Measurements from ENCODE around the gene TMC7.
"Not testable (repeated sequence)": the region's sequence is repeated elsewhere in the genome, so short reads cannot be mapped to it uniquely, and the experiment has no call there.

Gene TMC7

DNA sequence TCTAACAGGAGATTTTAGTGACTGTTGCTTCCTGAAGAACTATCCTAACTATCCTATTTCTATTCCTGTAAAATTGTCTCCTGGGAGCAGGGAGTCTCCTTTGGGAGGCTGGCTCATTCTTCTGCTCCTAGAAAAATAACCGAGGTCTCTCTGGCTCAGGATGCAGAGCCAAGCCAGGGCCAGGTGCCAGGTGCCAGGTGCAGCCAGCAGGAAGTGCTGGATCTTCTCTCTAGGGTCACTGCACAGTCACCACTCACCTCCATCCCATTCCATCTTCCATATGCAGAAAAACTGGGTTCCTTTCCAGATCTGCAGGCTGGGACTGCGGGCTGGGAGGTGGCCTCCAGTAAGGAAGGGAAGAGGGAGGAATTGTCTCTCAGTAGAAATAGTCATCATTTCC lies 3.8 kb upstream of the TMC7 start:
- DNase-seq (ENCODE audit: low read depth, low spot score): no peak

DNA sequence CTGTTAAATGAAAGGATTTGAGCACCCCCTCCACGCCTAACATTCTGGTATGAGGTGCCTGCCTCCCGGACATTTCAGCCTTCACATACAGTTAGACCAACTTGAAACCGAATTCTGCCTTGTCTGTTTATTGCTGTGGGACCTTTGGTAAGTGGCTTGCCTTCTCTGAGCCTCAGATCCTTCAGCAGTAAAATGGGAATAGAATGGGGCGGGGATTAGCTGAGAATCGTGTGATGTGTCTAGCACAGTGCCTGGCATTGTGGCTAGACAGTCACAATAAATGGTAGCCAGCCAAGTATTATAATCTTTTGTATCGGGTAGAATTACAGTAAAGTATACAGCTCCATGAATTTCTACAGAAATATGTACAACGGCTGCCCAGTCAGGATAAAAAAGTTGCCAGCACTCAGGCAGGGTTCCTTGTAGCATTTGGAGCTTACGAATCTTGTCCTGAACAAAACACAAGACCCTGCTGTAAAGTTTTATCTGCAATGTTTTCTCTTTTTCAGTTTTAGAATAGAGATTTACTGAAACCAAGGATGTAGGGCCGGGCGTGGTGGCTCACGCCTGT lies 786 bp downstream of the TMC7 start:
- DNase-seq (ENCODE audit: low read depth, low spot score): no peak

GRCh38 chr16:18985256-18985655 lies 1.5 kb downstream of the TMC7 start:
- DNase-seq (ENCODE audit: low read depth, low spot score): not testable (repeated sequence)

GRCh38 chr16:18991731-18992130 lies 8.0 kb downstream of the TMC7 start:
- DNase-seq (ENCODE audit: low read depth, low spot score): not testable (repeated sequence)

DNA sequence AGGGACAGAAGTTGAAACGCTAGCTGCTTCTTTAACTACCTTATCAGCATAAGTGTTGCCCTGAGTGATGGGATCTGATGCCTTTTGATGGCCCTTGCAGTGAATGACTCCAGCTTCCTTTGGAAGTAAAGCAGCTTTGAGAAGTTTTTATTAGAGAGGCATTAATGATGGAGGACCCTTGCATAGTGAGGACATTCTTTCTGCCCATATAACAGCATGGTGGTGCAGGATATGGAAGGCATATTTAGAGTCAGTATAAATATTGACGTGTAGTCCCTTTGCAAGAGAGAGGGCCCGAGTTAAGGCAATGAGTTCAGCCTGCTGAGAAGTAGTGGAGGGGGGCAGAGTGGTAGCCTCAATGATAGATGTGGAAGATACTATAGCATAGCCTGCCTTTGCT lies 9.8 kb downstream of the TMC7 start:
- DNase-seq (ENCODE audit: low read depth, low spot score): not testable (repeated sequence)

GRCh38 chr16:18994181-18994580 lies 10.4 kb downstream of the TMC7 start:
- DNase-seq (ENCODE audit: low read depth, low spot score): not testable (repeated sequence)

DNA sequence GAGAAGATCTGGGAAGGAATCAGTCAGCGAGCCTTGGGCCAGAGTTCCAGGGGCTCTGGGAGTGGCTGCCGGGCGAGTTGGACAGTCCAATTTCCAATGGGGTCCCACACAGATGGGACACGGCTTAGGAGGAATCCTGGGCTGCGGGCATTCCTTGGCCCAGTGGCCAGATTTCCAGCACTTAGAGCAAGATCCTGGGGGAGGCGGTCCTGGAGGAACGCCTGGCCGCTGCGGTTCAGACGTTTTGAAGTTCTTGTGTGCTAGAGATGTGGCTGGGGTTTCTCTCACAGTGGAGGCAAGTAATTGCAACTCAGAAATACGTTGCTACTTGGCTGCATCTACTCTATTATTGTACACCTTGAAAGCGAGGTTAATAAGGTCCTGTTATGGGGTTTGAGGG lies 11.7 kb downstream of the TMC7 start:
- DNase-seq (ENCODE audit: low read depth, low spot score): not testable (repeated sequence)

GRCh38 chr16:18996536-18996935 lies 12.8 kb downstream of the TMC7 start:
- not testable (repeated sequence) for DNase-seq (ENCODE audit: low read depth, low spot score)

GRCh38 chr16:18997001-18997400 lies 13.3 kb downstream of the TMC7 start:
- not testable (repeated sequence) for DNase-seq (ENCODE audit: low read depth, low spot score)

DNA sequence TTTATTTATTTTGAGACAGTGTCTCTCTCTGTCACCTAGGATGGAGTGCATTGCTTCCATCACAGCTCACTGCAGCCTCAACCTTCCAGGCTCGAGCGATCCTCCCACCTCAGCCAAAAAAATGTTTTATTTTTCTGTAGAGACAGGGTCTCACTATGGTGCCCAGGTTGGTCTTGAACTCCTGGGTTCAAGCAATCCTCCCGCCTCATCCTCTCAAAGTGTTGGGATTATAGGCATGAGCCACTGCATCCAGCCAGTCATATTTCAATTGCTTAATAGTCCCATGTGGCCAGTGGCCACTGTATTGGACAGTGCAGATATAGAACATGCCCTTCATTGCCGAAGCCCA lies 15.3 kb downstream of the TMC7 start:
- DNase-seq (ENCODE audit: low read depth, low spot score): no peak

- DNase-seq (ENCODE audit: low read depth, low spot score): no peak
These were observed 18.1 kb downstream of the TMC7 start for GRCh38 chr16:19001788-19002187.

- DNase-seq (ENCODE audit: low read depth, low spot score): no peak
These were observed 20.2 kb downstream of the TMC7 start for GRCh38 chr16:19003935-19004334.

DNA sequence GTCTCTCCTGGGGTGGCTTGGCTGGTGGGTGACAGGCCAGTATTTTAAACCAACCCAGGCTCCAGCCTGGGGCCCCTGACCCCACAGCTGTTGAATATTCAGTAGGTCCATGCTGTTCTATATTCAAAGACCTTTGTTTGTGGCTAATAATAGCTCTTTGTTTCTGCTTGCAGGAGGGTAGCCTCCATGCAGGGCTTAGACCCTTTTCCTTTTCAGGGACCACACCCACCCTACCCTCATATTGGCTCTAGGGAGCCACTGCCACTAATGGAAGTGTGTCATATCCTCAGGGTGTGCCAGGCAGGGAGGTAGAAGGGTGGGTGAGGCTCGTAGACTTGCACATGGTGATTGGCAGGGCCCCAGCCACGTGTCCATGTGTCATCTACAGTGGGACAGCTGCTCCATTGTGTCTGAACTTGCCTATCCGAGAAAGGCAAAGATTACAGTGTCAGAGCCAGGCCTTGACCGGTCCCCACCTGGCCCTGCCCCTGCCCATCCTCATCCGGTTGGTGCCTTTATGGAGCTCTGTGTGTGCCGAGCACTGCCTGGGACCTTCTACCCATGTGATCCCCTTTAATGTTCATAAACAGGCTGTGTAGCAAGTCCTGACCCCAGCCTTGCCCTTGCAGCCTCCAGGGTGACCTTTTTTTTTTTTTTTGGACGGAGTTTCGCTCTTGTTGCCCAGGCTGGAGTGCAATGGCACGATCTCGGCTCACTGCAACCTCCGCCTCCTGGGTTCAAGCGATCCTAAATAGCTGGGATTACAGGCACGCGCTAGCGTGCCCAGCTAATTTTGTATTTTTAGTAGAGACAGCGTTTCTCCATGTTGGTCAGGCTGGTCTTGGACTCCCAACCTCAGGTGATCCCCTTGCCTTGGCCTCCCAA lies 22.1 kb downstream of the TMC7 start:
- DNase-seq (ENCODE audit: low read depth, low spot score): no peak

- no peak for DNase-seq (ENCODE audit: low read depth, low spot score)
These were observed 22.9 kb downstream of the TMC7 start for GRCh38 chr16:19006446-19007315.

DNA sequence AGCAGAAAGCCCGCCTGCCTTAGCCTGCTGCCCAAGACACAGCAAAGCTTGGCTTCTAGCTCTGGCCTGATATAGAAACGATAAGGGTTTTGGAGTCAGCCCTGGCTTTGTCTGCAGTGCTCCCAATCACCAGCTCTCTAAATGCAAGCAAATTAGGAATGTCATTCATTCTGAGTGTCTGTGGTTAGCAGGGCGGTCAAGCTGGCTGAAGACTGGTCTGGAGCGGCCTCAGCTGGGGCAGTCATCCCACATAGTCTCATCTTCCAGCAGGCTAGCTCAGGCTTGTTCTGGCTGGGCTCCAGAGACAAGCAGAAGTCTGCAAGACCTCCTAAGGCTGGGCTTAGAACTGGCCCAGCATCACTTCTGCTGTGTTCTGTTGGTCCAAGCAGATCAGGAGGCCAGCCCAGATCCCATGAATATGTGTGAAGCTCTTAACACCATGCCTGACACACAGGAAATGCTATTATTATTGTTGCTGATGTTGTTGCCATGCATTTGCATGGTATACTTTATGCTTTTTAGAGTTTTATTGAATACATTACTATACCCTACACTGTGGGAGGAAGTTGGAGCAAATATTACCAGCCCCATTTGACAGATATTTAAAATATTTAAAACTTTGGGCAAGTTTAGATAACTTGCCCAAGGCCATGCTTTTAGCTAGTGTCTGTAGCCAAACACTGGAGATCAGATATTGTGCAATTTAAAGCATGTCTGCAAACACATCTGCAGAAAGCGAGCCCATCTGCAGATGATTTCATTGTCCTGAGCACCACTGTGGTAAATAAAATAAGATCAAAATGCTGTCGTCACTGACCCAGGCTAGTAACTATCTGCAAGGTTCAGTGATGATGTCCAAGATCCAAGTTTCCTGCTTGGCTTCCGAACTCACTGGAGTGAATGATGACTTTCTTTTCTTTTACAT lies 24.8 kb downstream of the TMC7 start:
- no peak for DNase-seq (ENCODE audit: low read depth, low spot score)

GRCh38 chr16:19011169-19011731 lies 27.5 kb downstream of the TMC7 start:
- no peak for DNase-seq (ENCODE audit: low read depth, low spot score)

DNA sequence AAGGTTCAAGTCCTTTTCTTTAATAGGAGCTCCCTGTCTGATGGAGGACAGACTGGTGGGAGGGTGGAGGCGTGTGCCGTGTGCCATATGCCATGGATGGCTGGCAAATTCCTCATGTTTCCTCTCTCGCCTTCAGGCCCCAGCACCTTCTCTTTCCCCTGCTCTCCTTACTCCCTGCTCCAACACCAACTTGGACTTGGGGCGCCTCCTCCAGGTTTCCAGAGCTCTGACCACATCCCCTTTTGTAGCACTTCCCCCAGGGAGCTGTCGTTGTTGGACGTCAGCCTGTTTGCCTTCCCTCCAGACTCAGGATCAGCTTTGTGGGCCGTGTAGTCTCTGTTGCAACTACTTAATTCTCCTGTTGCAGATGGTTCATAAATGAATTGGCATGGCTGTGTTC lies 30.7 kb downstream of the TMC7 start:
- no peak for DNase-seq (ENCODE audit: low read depth, low spot score)

- no peak for DNase-seq (ENCODE audit: low read depth, low spot score)
These were observed 33.4 kb downstream of the TMC7 start for GRCh38 chr16:19017179-19017578.

DNA sequence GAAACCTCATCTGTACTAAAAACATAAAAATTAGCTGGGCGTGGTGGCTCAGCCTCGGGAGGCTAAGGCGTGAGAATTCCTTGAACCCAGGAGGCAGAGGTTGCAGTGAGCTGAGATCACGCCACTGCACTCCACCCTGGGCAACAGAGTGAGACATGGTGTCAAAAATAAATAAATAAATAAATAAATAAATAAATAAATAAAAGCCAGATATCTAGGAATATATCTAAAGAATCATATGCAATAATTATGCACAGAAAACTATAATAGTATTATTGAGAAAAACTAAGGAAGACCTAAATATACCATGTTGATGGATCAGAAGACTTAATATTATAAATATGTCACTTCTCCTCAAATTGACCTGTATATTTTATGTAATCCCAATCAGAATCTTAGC lies 37.0 kb downstream of the TMC7 start:
- no peak for DNase-seq (ENCODE audit: low read depth, low spot score)

GRCh38 chr16:19021747-19022146 lies 38.0 kb downstream of the TMC7 start:
- no peak for DNase-seq (ENCODE audit: low read depth, low spot score)

DNA sequence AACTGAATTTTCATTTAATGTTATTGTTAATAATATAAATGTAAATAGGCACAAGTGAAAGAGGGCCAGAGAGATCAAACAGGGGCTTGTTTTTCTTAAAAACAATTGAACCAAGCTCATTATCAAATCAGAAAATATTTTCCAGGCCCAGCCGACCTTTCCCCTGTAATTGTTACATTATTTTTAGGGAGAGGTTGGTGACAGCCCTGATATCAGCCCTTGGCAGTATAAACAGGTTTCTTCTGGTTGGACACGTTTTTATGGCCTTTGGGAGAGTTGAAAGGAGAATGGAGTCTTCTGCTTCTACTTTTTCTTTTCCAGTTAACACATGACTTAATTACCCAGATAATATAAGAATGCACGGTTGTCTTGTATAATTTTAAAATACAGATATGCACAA lies 43.7 kb downstream of the TMC7 start:
- no peak for DNase-seq (ENCODE audit: low read depth, low spot score)

Data from iPS DF 19.7 (cell line).